Measurements from ENCODE around the gene CCDC167. TPM values are rescaled to one million over a fixed set of nuclear protein-coding genes. Genes with fewer than 3 reads are reported as not detected.

CCDC167 gene
- total RNA-seq, 2 donors from 2014 or later: 7.6 to 10.9 TPM

DNA sequence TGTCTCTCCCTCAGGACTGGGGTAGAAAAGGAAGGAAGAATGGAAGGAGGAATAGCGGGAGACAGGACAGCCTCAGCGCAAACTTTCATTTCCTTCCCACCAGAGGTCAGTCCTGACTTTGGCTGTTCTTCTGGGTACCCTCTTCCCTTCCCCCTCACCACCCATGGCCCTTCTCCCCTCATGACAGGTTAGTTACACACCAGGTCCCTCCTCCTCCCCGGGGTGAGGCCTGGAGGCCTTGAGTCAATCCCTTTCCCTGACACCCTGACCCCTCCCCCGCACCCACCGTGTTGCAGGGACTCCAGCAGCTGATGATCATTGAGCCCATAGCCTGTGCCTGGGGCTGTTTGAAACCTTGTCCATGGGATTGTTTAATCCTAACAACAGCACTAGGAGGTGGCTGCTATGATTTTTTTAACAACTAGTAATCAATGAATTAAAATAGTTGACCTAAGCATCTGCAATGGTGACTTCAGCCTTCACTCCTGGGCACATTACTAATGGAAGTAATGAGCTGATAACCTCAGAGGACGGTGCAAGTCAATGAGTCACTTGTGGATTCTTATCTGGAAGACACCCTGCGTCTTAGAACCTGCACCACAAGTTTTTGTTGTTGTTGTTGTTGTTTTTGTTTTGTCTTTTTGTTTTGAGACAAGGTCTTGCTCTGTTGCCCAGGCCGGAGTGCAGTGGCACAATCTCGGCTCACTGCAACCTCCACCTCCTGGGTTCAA lies 46.6 kb upstream of the CCDC167 start:
- ATAC-seq: no peak
- DNase-seq: no peak
- WGBS, 2 donors: 69 to 76% methylated on average over 9 of the region's 9 CpGs

DNA sequence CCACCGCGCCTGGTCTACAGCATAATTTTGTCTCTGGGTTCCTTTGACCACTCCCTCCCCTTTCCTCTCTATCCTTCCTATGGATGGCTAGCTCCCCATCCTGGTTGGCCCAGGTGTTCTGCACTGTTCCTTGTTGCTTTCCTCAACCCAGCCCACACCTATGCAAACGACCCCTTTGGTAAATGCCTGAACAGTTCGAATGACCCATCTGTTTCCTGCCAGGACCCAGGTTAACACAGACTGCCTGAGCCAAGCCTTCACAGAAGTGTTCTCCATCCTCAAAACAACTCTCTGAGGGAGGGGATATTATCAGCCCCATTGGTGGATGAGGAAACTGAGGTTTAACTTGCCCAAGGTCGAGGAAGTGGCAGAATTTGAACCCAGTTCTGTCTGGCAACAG lies 44.8 kb upstream of the CCDC167 start:
- no peaks in the 10 kb centered on the region for H3K36me3 ChIP-seq (replicated peaks in 1 of 2; ENCODE audit: insufficient read depth in 1 of 2, low read depth in 2 of 2)
- no peak overlapping the region for H3K4me3 ChIP-seq
- no peak for ATAC-seq
- DNase-seq: no peak
- H3K27ac ChIP-seq: no peak overlapping the region
- intact Hi-C loops (cut with DNase I): no loop called here
- H3K27me3 ChIP-seq: no peaks in the 10 kb centered on the region
- no peaks in the 10 kb centered on the region for H3K9me3 ChIP-seq
- WGBS, 2 donors: 68 to 72% methylated on average over 5 of the region's 5 CpGs
- no peak for TF ChIP-seq POLR2A (IDR thresholded peaks at IDR 0.05)
- TF ChIP-seq, protein P1, sequence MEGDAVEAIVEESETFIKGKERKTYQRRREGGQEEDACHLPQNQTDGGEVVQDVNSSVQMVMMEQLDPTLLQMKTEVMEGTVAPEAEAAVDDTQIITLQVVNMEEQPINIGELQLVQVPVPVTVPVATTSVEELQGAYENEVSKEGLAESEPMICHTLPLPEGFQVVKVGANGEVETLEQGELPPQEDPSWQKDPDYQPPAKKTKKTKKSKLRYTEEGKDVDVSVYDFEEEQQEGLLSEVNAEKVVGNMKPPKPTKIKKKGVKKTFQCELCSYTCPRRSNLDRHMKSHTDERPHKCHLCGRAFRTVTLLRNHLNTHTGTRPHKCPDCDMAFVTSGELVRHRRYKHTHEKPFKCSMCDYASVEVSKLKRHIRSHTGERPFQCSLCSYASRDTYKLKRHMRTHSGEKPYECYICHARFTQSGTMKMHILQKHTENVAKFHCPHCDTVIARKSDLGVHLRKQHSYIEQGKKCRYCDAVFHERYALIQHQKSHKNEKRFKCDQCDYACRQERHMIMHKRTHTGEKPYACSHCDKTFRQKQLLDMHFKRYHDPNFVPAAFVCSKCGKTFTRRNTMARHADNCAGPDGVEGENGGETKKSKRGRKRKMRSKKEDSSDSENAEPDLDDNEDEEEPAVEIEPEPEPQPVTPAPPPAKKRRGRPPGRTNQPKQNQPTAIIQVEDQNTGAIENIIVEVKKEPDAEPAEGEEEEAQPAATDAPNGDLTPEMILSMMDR (IDR thresholded peaks at IDR 0.05): no peak
- H3K4me1 ChIP-seq: no peaks in the 10 kb centered on the region

More for the DNA sequence above, 46.6 kb upstream of the CCDC167 start:
- intact Hi-C loops (cut with DNase I): no loop called here
- H3K4me1 ChIP-seq: no peaks in the 10 kb centered on the region
- H3K27ac ChIP-seq: no peak overlapping the region
- H3K36me3 ChIP-seq (replicated peaks in 1 of 2; ENCODE audit: insufficient read depth in 1 of 2, low read depth in 2 of 2): no peaks in the 10 kb centered on the region
- TF ChIP-seq POLR2A (IDR thresholded peaks at IDR 0.05): no peak
- TF ChIP-seq, protein P1 (IDR thresholded peaks at IDR 0.05): no peak
- no peak overlapping the region for H3K4me3 ChIP-seq
- H3K27me3 ChIP-seq: no peaks in the 10 kb centered on the region
- H3K9me3 ChIP-seq: no peaks in the 10 kb centered on the region

DNA sequence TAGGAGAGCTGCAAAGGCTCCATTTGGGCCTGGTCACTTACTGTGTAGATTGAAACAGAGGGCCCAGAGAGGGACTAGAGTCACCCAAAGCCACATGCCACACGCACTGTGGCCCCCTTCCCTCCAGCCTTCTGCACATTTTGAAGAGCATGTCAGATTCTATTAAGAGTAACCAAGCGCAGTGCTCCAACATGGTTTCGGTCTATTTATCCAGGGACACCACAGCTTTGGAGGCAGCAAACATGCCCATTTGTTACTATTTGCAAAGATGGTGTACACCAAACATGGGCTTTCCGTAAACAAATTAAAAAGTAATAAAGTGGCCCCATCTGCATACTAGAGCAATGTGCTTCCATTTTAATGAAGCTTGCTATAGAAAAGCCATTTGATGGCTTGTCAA lies 43.7 kb upstream of the CCDC167 start:
- WGBS, 2 donors: 78 to 79% methylated on average over 4 of the region's 4 CpGs
- TF ChIP-seq, protein P1 (IDR thresholded peaks at IDR 0.05): no peak
- TF ChIP-seq POLR2A (IDR thresholded peaks at IDR 0.05): no peak
- no peak for DNase-seq
- intact Hi-C loops (cut with DNase I): no loop called here
- ATAC-seq: no peak
- Histone ChIP-seq H3K27me3 (no peaks in the 10 kb centered on the region), H3K4me3 (no peak overlapping the region), H3K27ac (no peak overlapping the region), H3K9me3 (no peaks in the 10 kb centered on the region), H3K36me3 (replicated peaks in 1 of 2; ENCODE audit: insufficient read depth in 1 of 2, low read depth in 2 of 2) (no peaks in the 10 kb centered on the region), H3K4me1 (no peaks in the 10 kb centered on the region)

DNA sequence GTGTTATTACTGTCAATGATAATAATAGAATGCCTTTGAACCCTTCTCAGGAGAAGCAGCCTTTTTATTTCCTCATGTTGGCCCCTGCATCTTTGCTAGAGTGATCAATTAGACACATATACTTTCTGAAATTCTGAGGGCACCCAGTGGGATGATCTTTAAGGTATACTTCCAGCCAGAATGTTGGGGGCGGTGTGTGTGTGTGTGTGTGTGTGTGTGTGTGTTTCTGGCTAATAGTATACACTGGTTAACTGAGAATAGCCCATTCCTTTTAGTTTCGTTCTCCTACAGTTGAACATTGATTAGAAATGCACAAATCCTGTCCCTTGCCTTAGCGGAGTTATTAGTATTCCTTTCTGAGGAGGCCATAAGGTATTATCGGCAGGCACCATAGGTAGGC lies 41.7 kb upstream of the CCDC167 start:
- intact Hi-C loops (cut with DNase I): no loop called here

More for the DNA sequence above, 41.7 kb upstream of the CCDC167 start:
- H3K4me1 ChIP-seq: peaks cover 3% of the 10 kb centered on the region
- 79 to 80% methylated on average over 4 of the region's 4 CpGs for WGBS, 2 donors
- peaks cover 0 to 5% of the 10 kb centered on the region in 2 donors for H3K27me3 ChIP-seq
- ATAC-seq (no peak), DNase-seq (no peak)
- no peak overlapping the region for H3K4me3 ChIP-seq
- no peaks in the 10 kb centered on the region for H3K9me3 ChIP-seq
- H3K36me3 ChIP-seq (replicated peaks in 1 of 2; ENCODE audit: insufficient read depth in 1 of 2, low read depth in 2 of 2): no peaks in the 10 kb centered on the region
- no peak overlapping the region for H3K27ac ChIP-seq
- TF ChIP-seq, protein P1 (IDR thresholded peaks at IDR 0.05): no peak
- no peak for TF ChIP-seq POLR2A (IDR thresholded peaks at IDR 0.05)
